Choroid plexus epithelial cell (primary cell): ENCODE measurements around the gene SMURF2.
"Not testable (repeated sequence)": the region's sequence is repeated elsewhere in the genome, so short reads cannot be mapped to it uniquely, and the experiment has no call there.

ENCODE experiments used
- DNase-seq: peaks from one replicate; pipeline ENCODE4 v3.0.0-alpha.2; 2010; ENCODE audit warnings: low read depth
- H3K4me3 ChIP-seq: 2 replicates; pipeline ENCODE4 v1.5.1; 2011; ENCODE audit warnings: low read depth, mild to moderate bottlenecking, control low read depth, low read length, moderate library complexity
- CTCF ChIP-seq: conservative IDR thresholded peaks from 2 replicates; pipeline ENCODE4 v1.5.1; 2011; ENCODE audit warnings: low read depth, mild to moderate bottlenecking, control low read depth, inconsistent platforms, low read length, moderate library complexity

The SMURF2 gene

GRCh38 chr17:64617125-64617780 lies 44.9 kb downstream of the SMURF2 start:
- DNase-seq, result no peak
- no peak overlapping the region for H3K4me3 ChIP-seq
- no peak for TF ChIP-seq CTCF

- H3K4me3 ChIP-seq, result no peak overlapping the region
- peak; percentile 64 for DNase-seq
- no peak for TF ChIP-seq CTCF
Observed at GRCh38 chr17:64615028-64615677, 47.0 kb downstream of the SMURF2 start.

GRCh38 chr17:64614266-64615027 lies 47.7 kb downstream of the SMURF2 start:
- peak; percentile 41 for DNase-seq
- H3K4me3 ChIP-seq, result no peak overlapping the region
- TF ChIP-seq CTCF, result no peak

GRCh38 chr17:64611369-64611768 lies 50.7 kb downstream of the SMURF2 start:
- TF ChIP-seq CTCF, result no peak

GRCh38 chr17:64610244-64610643 lies 51.9 kb downstream of the SMURF2 start:
- H3K4me3 ChIP-seq, DNase-seq: not testable (repeated sequence)

More at GRCh38 chr17:64611369-64611768, 50.7 kb downstream of the SMURF2 start:
- no peak for DNase-seq
- H3K4me3 ChIP-seq, result no peak overlapping the region

GRCh38 chr17:64608571-64608981 lies 53.5 kb downstream of the SMURF2 start:
- TF ChIP-seq CTCF, result no peak
- DNase-seq, result peak; percentile 50
- H3K4me3 ChIP-seq, result no peak overlapping the region

GRCh38 chr17:64607862-64608565 lies 54.1 kb downstream of the SMURF2 start:
- TF ChIP-seq CTCF, result no peak
- no peak for DNase-seq
- no peak overlapping the region for H3K4me3 ChIP-seq

GRCh38 chr17:64604532-64604931 lies 57.6 kb downstream of the SMURF2 start:
- DNase-seq, H3K4me3 ChIP-seq: not testable (repeated sequence)
